K562 (cell line): ENCODE measurements around the gene TMEM61. TPM values are rescaled to one million over a fixed set of nuclear protein-coding genes. Genes with fewer than 3 reads are reported as not detected.

Experiments
- CBX2 ChIP-seq: fragments of 200-600 bp; sonication (generic); IDR thresholded peaks from one replicate; pipeline ENCODE4 v1.6.1; 2012; ENCODE audit warnings: mild to moderate bottlenecking, low read length, inconsistent platforms; ENCODE audit not compliant: insufficient read depth, poor library complexity, severe bottlenecking
- CHD1 ChIP-seq: fragments of 200-600 bp; sonication (generic); IDR thresholded peaks from one replicate; pipeline ENCODE4 v1.6.1; 2012; ENCODE audit warnings: mild to moderate bottlenecking, moderate library complexity, low read length, inconsistent platforms
- COPS2 ChIP-seq: fragments of 450-650 bp; conservative IDR thresholded peaks from 2 replicates; pipeline ENCODE4 v1.6.1; 2016; ENCODE audit warnings: mild to moderate bottlenecking, moderate library complexity
- FOXA3 ChIP-seq, 2 experiments: fragments of 450-650 bp in 1 of 2; sonication (generic) in 1 of 2; formaldehyde crosslinking; IDR thresholded peaks in 1 of 2; conservative IDR thresholded peaks in 1 of 2; 2 replicates each; pipeline versions ENCODE4 v1.4.0 to v1.8.0; 2020 to 2022; ENCODE audit warnings: mild to moderate bottlenecking in 2 of 2, missing genetic modification reagents in 1 of 2
- GTF2A2 ChIP-seq: IDR thresholded peaks from 2 replicates; pipeline ENCODE4 v1.6.1; 2016; ENCODE audit warnings: mild to moderate bottlenecking, missing genetic modification characterization, missing compliant biosample characterization
- NCOA1 ChIP-seq: fragments of 450-650 bp; IDR thresholded peaks from 2 replicates; pipeline ENCODE4 v1.6.1; 2016; ENCODE audit warnings: low read depth
- NCOA6 ChIP-seq: fragments of 450-650 bp; IDR thresholded peaks from 2 replicates; pipeline ENCODE4 v1.6.1; 2017; ENCODE audit warnings: mild to moderate bottlenecking
- RBFOX2 ChIP-seq: fragments of 200-400 bp; formaldehyde crosslinking; IDR thresholded peaks from 2 replicates; pipeline ENCODE4 v1.6.1; 2017; ENCODE audit warnings: low read depth, mild to moderate bottlenecking, low read length, moderate library complexity
- SMAD3 ChIP-seq: fragments of 450-650 bp; formaldehyde crosslinking; conservative IDR thresholded peaks from 2 replicates; pipeline ENCODE4 v1.4.0; 2020; ENCODE audit warnings: mild to moderate bottlenecking
- WHSC1 ChIP-seq: IDR thresholded peaks from one replicate; pipeline ENCODE4 v1.6.1; 2012; ENCODE audit warnings: low read length, control low read depth, inconsistent platforms
- ZNF253 ChIP-seq: fragments of 250-450 bp; sonication (Bioruptor Pico); conservative IDR thresholded peaks from 2 replicates; pipeline ENCODE4 v1.6.1; 2021; ENCODE audit warnings: mild to moderate bottlenecking
- ZNF778 ChIP-seq: fragments of 450-650 bp; formaldehyde crosslinking; IDR thresholded peaks from 2 replicates; pipeline ENCODE4 v1.4.0; 2020; ENCODE audit warnings: mild to moderate bottlenecking, moderate library complexity
- polyA plus RNA-seq, 8 experiments: library from polyadenylated mRNA; depleted of rRNA in 4 of 8; stranded (reverse) in 5 of 8; unstranded in 3 of 8; fragments of >200 nt; fragmentation: Nextera tagmentation in 2 of 8; fragmentation: Illumina TruSeq in 1 of 8; extraction: Ambion mirVana in 2 of 8; extraction: Trizol in 1 of 8; gene quantifications; 2 replicates each; pipeline versions ENCODE4 v1.2.1 to v1.2.3, GENCODE V29; 2011 to 2014; ENCODE audit warnings: inconsistent platforms in 1 of 8, missing spikeins in 1 of 8
- total RNA-seq, 7 experiments: library from RNA; depleted of rRNA in 6 of 7; stranded (reverse); fragments of >200 nt in 6 of 7; fragmentation: Illumina TruSeq in 2 of 7; extraction: Trizol in 2 of 7; gene quantifications; 2 replicates each; pipeline versions ENCODE4 v1.2.1 to v1.2.3, GENCODE V29; 2011 to 2021; ENCODE audit warnings: low replicate concordance in 1 of 7
- TF ChIP-seq, protein P1 (sequence below): sonication (generic); formaldehyde crosslinking; IDR thresholded peaks from 2 replicates; pipeline ENCODE4 v1.8.1; 2023; ENCODE audit warnings: mild to moderate bottlenecking, missing genetic modification reagents
- TF ChIP-seq, protein P2 (sequence below): fragments of 200-800 bp; sonication (Bioruptor generic); IDR thresholded peaks from 2 replicates; pipeline ENCODE4 v1.6.1; 2016; ENCODE audit warnings: missing genetic modification characterization, missing compliant biosample characterization
- TF ChIP-seq, protein P3 (sequence below): fragments of 450-650 bp; conservative IDR thresholded peaks from 2 replicates; pipeline ENCODE4 v1.6.1; 2016; ENCODE audit warnings: missing genetic modification characterization, low read depth, mild to moderate bottlenecking, missing compliant biosample characterization, moderate library complexity
- TF ChIP-seq, protein P4 (sequence below): fragments of 150-350 bp; conservative IDR thresholded peaks from 2 replicates; pipeline ENCODE4 v1.6.1; 2014; ENCODE audit warnings: low read length

TMEM61 gene
- total and polyA plus RNA-seq, 9 of the 15 experiments (the other 6 are each of a cell fraction or from before 2014, with no cell fraction given), result not detected

DNA sequence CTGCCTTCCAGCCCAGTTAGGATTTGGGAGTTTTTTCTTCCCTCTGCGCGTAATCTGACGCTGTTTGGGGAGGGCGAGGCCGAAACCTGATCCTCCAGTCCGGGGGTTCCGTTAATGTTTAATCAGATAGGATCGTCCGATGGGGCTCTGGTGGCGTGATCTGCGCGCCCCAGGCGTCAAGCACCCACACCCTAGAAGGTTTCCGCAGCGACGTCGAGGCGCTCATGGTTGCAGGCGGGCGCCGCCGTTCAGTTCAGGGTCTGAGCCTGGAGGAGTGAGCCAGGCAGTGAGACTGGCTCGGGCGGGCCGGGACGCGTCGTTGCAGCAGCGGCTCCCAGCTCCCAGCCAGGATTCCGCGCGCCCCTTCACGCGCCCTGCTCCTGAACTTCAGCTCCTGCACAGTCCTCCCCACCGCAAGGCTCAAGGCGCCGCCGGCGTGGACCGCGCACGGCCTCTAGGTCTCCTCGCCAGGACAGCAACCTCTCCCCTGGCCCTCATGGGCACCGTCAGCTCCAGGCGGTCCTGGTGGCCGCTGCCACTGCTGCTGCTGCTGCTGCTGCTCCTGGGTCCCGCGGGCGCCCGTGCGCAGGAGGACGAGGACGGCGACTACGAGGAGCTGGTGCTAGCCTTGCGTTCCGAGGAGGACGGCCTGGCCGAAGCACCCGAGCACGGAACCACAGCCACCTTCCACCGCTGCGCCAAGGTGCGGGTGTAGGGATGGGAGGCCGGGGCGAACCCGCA, 59.1 kb downstream of the TMEM61 start, which contains the start of gene PCSK9 (continued):
- TF ChIP-seq COPS2 (no peak), ZNF778 (CRISPR knock-in tag) (no peak), NCOA1 (no peak), GTF2A2 (tag) (no peak), RBFOX2 (peak; percentile 82), FOXA3 (CRISPR knock-in tag; conservative IDR thresholded peaks at IDR 0.05 in 1 of 2, IDR thresholded peaks at IDR 0.05 in 1 of 2) (no peak), NCOA6 (peak; percentile 50; the same call in 1 of the 2 replicates), SMAD3 (CRISPR knock-in tag) (no peak), WHSC1 (no peak), CHD1 (peak; percentile 47), CBX2 (no peak), ZNF253 (CRISPR knock-in tag) (no peak)
- TF ChIP-seq, protein P1, sequence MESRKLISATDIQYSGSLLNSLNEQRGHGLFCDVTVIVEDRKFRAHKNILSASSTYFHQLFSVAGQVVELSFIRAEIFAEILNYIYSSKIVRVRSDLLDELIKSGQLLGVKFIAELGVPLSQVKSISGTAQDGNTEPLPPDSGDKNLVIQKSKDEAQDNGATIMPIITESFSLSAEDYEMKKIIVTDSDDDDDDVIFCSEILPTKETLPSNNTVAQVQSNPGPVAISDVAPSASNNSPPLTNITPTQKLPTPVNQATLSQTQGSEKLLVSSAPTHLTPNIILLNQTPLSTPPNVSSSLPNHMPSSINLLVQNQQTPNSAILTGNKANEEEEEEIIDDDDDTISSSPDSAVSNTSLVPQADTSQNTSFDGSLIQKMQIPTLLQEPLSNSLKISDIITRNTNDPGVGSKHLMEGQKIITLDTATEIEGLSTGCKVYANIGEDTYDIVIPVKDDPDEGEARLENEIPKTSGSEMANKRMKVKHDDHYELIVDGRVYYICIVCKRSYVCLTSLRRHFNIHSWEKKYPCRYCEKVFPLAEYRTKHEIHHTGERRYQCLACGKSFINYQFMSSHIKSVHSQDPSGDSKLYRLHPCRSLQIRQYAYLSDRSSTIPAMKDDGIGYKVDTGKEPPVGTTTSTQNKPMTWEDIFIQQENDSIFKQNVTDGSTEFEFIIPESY (CRISPR knock-in tag), result no peak
- TF ChIP-seq, protein P2, sequence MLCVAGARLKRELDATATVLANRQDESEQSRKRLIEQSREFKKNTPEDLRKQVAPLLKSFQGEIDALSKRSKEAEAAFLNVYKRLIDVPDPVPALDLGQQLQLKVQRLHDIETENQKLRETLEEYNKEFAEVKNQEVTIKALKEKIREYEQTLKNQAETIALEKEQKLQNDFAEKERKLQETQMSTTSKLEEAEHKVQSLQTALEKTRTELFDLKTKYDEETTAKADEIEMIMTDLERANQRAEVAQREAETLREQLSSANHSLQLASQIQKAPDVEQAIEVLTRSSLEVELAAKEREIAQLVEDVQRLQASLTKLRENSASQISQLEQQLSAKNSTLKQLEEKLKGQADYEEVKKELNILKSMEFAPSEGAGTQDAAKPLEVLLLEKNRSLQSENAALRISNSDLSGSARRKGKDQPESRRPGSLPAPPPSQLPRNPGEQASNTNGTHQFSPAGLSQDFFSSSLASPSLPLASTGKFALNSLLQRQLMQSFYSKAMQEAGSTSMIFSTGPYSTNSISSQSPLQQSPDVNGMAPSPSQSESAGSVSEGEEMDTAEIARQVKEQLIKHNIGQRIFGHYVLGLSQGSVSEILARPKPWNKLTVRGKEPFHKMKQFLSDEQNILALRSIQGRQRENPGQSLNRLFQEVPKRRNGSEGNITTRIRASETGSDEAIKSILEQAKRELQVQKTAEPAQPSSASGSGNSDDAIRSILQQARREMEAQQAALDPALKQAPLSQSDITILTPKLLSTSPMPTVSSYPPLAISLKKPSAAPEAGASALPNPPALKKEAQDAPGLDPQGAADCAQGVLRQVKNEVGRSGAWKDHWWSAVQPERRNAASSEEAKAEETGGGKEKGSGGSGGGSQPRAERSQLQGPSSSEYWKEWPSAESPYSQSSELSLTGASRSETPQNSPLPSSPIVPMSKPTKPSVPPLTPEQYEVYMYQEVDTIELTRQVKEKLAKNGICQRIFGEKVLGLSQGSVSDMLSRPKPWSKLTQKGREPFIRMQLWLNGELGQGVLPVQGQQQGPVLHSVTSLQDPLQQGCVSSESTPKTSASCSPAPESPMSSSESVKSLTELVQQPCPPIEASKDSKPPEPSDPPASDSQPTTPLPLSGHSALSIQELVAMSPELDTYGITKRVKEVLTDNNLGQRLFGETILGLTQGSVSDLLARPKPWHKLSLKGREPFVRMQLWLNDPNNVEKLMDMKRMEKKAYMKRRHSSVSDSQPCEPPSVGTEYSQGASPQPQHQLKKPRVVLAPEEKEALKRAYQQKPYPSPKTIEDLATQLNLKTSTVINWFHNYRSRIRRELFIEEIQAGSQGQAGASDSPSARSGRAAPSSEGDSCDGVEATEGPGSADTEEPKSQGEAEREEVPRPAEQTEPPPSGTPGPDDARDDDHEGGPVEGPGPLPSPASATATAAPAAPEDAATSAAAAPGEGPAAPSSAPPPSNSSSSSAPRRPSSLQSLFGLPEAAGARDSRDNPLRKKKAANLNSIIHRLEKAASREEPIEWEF, result no peak
- TF ChIP-seq, protein P3, sequence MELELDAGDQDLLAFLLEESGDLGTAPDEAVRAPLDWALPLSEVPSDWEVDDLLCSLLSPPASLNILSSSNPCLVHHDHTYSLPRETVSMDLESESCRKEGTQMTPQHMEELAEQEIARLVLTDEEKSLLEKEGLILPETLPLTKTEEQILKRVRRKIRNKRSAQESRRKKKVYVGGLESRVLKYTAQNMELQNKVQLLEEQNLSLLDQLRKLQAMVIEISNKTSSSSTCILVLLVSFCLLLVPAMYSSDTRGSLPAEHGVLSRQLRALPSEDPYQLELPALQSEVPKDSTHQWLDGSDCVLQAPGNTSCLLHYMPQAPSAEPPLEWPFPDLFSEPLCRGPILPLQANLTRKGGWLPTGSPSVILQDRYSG (tag), result no peak
- TF ChIP-seq, protein P4, sequence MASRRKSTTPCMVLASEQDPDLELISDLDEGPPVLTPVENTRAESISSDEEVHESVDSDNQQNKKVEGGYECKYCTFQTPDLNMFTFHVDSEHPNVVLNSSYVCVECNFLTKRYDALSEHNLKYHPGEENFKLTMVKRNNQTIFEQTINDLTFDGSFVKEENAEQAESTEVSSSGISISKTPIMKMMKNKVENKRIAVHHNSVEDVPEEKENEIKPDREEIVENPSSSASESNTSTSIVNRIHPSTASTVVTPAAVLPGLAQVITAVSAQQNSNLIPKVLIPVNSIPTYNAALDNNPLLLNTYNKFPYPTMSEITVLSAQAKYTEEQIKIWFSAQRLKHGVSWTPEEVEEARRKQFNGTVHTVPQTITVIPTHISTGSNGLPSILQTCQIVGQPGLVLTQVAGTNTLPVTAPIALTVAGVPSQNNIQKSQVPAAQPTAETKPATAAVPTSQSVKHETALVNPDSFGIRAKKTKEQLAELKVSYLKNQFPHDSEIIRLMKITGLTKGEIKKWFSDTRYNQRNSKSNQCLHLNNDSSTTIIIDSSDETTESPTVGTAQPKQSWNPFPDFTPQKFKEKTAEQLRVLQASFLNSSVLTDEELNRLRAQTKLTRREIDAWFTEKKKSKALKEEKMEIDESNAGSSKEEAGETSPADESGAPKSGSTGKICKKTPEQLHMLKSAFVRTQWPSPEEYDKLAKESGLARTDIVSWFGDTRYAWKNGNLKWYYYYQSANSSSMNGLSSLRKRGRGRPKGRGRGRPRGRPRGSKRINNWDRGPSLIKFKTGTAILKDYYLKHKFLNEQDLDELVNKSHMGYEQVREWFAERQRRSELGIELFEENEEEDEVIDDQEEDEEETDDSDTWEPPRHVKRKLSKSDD, result no peak
